Neural cell (in vitro differentiated cells): Measurements from ENCODE around the gene AGO4. TPM values are rescaled to one million over a fixed set of nuclear protein-coding genes. Genes with fewer than 3 reads are reported as not detected.

Source experiments
- H2AFZ ChIP-seq: fragments of 200-600, 300-800 bp; sonication (generic), shearing (Covaris generic); 2 replicates; pipeline ENCODE4 v1.6.0; 2014; ENCODE audit warnings: low read depth, mild to moderate bottlenecking, antibody characterized with exemption, low read length, moderate library complexity
- H3F3A ChIP-seq: fragments of 200-600 bp; shearing (Covaris generic); 2 replicates; pipeline ENCODE4 v1.6.1; 2016; ENCODE audit warnings: mild to moderate bottlenecking, moderate library complexity, mixed read lengths, antibody characterized with exemption, low read length; ENCODE audit not compliant: insufficient read depth, poor library complexity, severe bottlenecking
- H3K27ac ChIP-seq: fragments of 200-600, 300-800 bp; sonication (generic), shearing (Covaris generic); 2 replicates; pipeline ENCODE4 v1.5.1; 2014; ENCODE audit warnings: mild to moderate bottlenecking, low read length, moderate library complexity
- H3K27me3 ChIP-seq: fragments of 300-800, 200-600 bp; sonication (generic), shearing (Covaris generic); 2 replicates; pipeline ENCODE4 v1.6.0; 2014; ENCODE audit warnings: mild to moderate bottlenecking, low read depth, low read length, moderate library complexity; ENCODE audit not compliant: insufficient read depth
- H3K36me3 ChIP-seq: fragments of 300-800, 200-600 bp; sonication (generic), shearing (Covaris generic); 2 replicates; pipeline ENCODE4 v1.5.1; 2014; ENCODE audit warnings: mild to moderate bottlenecking, antibody characterized with exemption, low read length, moderate library complexity; ENCODE audit not compliant: insufficient read depth
- H3K4me2 ChIP-seq: fragments of 300-800, 200-600 bp; sonication (generic), shearing (Covaris generic); 2 replicates; pipeline ENCODE4 v1.6.0; 2014; ENCODE audit warnings: mild to moderate bottlenecking, low read length
- H3K4me3 ChIP-seq: fragments of 300-800, 200-600 bp; sonication (generic), shearing (Covaris generic); 2 replicates; pipeline ENCODE4 v1.5.1; 2014; ENCODE audit warnings: mild to moderate bottlenecking, low read length, moderate library complexity
- H3K79me2 ChIP-seq: fragments of 200-600 bp; shearing (Covaris generic); replicated peaks from 2 replicates; pipeline ENCODE4 v1.6.0; 2014; ENCODE audit warnings: mild to moderate bottlenecking, low read length, moderate library complexity; ENCODE audit not compliant: insufficient read depth
- H3K9ac ChIP-seq: fragments of 300-800, 200-600 bp; sonication (generic), shearing (Covaris generic); 2 replicates; pipeline ENCODE4 v1.6.1; 2016; ENCODE audit warnings: mild to moderate bottlenecking, low read length, mixed read lengths
- H3K9me2 ChIP-seq: fragments of 200-600 bp; shearing (Covaris generic); 2 replicates; pipeline ENCODE4 v1.6.1; 2016; ENCODE audit warnings: mild to moderate bottlenecking, low read length, mixed read lengths; ENCODE audit not compliant: insufficient read depth
- H3K9me3 ChIP-seq: fragments of 200-600, 300-800 bp; sonication (generic), shearing (Covaris generic); 2 replicates; pipeline ENCODE4 v1.6.1; 2016; ENCODE audit warnings: mild to moderate bottlenecking, mixed run types, low read length, moderate library complexity, mixed read lengths
- H4K20me1 ChIP-seq: fragments of 200-600 bp; shearing (Covaris generic); 2 replicates; pipeline ENCODE4 v1.6.1; 2016; ENCODE audit warnings: mild to moderate bottlenecking, mixed run types; ENCODE audit not compliant: insufficient read depth
- CTCF ChIP-seq: fragments of 450-650 bp; IDR thresholded peaks from 2 replicates; pipeline ENCODE4 v1.5.1; 2014; ENCODE audit warnings: antibody characterized with exemption, mild to moderate bottlenecking, moderate library complexity; ENCODE audit not compliant: poor library complexity, severe bottlenecking
- EP300 ChIP-seq: fragments of 450-650 bp; conservative IDR thresholded peaks from 2 replicates; pipeline ENCODE4 v1.6.1; 2014; ENCODE audit warnings: antibody characterized with exemption, mild to moderate bottlenecking, moderate library complexity; ENCODE audit not compliant: poor library complexity, severe bottlenecking
- EZH2 ChIP-seq: fragments of 200-600, 300-800 bp; shearing (Covaris generic), sonication (generic); IDR thresholded peaks from 2 replicates; pipeline ENCODE4 v1.6.1; 2014; ENCODE audit warnings: antibody characterized with exemption, low read length, borderline replicate concordance, mild to moderate bottlenecking; ENCODE audit not compliant: insufficient read depth, poor library complexity, severe bottlenecking
- MXI1 ChIP-seq: fragments of 450-650 bp; conservative IDR thresholded peaks from 2 replicates; pipeline ENCODE4 v1.6.1; 2014; ENCODE audit warnings: antibody characterized with exemption, mild to moderate bottlenecking; ENCODE audit not compliant: poor library complexity, severe bottlenecking
- POLR2AphosphoS5 ChIP-seq: IDR thresholded peaks from 2 replicates; pipeline ENCODE4 v1.6.1; 2012
- RAD21 ChIP-seq: fragments of 450-650 bp; conservative IDR thresholded peaks from 2 replicates; pipeline ENCODE4 v1.6.1; 2014; ENCODE audit warnings: antibody characterized with exemption, mild to moderate bottlenecking, moderate library complexity
- REST ChIP-seq: IDR thresholded peaks from 2 replicates; pipeline ENCODE4 v1.6.1; 2012; ENCODE audit warnings: borderline replicate concordance
- SMC3 ChIP-seq: fragments of 450-650 bp; conservative IDR thresholded peaks from 2 replicates; pipeline ENCODE4 v1.6.1; 2014; ENCODE audit warnings: antibody characterized with exemption, mild to moderate bottlenecking, moderate library complexity; ENCODE audit not compliant: poor library complexity
- TAF1 ChIP-seq: IDR thresholded peaks from 2 replicates; pipeline ENCODE4 v1.6.1; 2012; ENCODE audit warnings: low read depth
- polyA plus RNA-seq: library from polyadenylated mRNA; depleted of rRNA; stranded (reverse); fragments of >200 nt; gene quantifications from 2 replicates; pipeline ENCODE4 v1.2.3, GENCODE V29; 2014

AGO4 gene
- polyA plus RNA-seq, 1 donor from 2014 or later: 51.9 TPM

- H3K9ac ChIP-seq: no peak overlapping the region
- H3K79me2 ChIP-seq: peaks cover 9% of the 10 kb centered on the region
- H2AFZ ChIP-seq: no peak overlapping the region
- no peaks in the 10 kb centered on the region for H3F3A ChIP-seq
- H3K4me3 ChIP-seq: no peak overlapping the region
- no peaks in the 10 kb centered on the region for H3K9me2 ChIP-seq
- H3K9me3 ChIP-seq: no peaks in the 10 kb centered on the region
- TF ChIP-seq POLR2AphosphoS5 (no peak), SMC3 (no peak), MXI1 (no peak), EP300 (no peak), REST (no peak), RAD21 (no peak), EZH2 (no peak), TAF1 (no peak), CTCF (no peak)
- H3K27me3 ChIP-seq: no peaks in the 10 kb centered on the region
- H3K27ac ChIP-seq: no peak overlapping the region
- H3K36me3 ChIP-seq: no peaks in the 10 kb centered on the region
- H4K20me1 ChIP-seq: no peaks in the 10 kb centered on the region
- H3K4me2 ChIP-seq: no peak overlapping the region
These were observed 44.6 kb upstream of the AGO4 start for GRCh38 chr1:35763201-35763600.

GRCh38 chr1:35764283-35764682 lies 43.5 kb upstream of the AGO4 start:
- no peaks in the 10 kb centered on the region for H3K27me3 ChIP-seq
- peaks cover 9% of the 10 kb centered on the region for H3K79me2 ChIP-seq
- TF ChIP-seq EP300 (no peak), REST (no peak), MXI1 (no peak), CTCF (no peak), RAD21 (no peak), TAF1 (no peak), SMC3 (no peak), POLR2AphosphoS5 (no peak), EZH2 (no peak)
- no peak overlapping the region for H3K4me2 ChIP-seq
- H3K9ac ChIP-seq: no peak overlapping the region
- no peaks in the 10 kb centered on the region for H3K9me3 ChIP-seq
- H3K9me2 ChIP-seq: no peaks in the 10 kb centered on the region
- no peaks in the 10 kb centered on the region for H3F3A ChIP-seq
- H3K27ac ChIP-seq: no peak overlapping the region
- no peaks in the 10 kb centered on the region for H3K36me3 ChIP-seq
- no peak overlapping the region for H2AFZ ChIP-seq
- H4K20me1 ChIP-seq: no peaks in the 10 kb centered on the region
- no peak overlapping the region for H3K4me3 ChIP-seq
